Astrocyte of the spinal cord (primary cell): ENCODE results near the gene IARS1.

ENCODE experiments used
- DNase-seq: peaks from one replicate; pipeline ENCODE4 v3.0.0; 2011; ENCODE audit warnings: low read depth, low spot score
- H3K4me3 ChIP-seq: 2 replicates; pipeline ENCODE4 v1.5.1; 2011; ENCODE audit warnings: low read depth, mild to moderate bottlenecking, low read length, moderate library complexity
- in situ Hi-C: cut with HindIII; loops from 2 replicates; pipeline ENCODE4 v1.10.0; 2017; ENCODE audit warnings: low sequenced_read_pairs
- TF ChIP-seq, protein P1 (sequence below): IDR thresholded peaks from 2 replicates; pipeline ENCODE4 v1.5.1; 2012; ENCODE audit warnings: low read depth, mild to moderate bottlenecking, low read length, inconsistent platforms

IARS1 gene

DNA sequence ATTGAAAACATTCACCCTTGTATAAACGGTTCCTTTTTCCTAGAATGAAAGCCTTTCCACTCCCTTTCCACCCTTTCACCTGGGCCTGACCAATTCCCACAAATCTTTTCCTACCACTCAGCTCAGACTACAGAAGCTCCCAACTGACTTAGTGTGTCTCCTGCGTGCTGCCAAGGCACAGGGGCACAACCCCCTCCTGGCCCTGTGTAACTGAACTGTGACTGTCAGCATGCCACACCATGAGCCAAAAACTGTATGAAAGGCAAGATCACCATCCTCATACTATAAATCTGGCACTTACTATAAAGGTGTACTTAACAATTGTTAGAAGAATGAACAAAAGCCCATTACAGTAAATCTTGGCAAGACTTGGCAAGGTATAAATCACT is 20.1 kb upstream of the IARS1 start:
- in situ Hi-C loops: no loop called here
- no peak for DNase-seq
- TF ChIP-seq, protein P1, sequence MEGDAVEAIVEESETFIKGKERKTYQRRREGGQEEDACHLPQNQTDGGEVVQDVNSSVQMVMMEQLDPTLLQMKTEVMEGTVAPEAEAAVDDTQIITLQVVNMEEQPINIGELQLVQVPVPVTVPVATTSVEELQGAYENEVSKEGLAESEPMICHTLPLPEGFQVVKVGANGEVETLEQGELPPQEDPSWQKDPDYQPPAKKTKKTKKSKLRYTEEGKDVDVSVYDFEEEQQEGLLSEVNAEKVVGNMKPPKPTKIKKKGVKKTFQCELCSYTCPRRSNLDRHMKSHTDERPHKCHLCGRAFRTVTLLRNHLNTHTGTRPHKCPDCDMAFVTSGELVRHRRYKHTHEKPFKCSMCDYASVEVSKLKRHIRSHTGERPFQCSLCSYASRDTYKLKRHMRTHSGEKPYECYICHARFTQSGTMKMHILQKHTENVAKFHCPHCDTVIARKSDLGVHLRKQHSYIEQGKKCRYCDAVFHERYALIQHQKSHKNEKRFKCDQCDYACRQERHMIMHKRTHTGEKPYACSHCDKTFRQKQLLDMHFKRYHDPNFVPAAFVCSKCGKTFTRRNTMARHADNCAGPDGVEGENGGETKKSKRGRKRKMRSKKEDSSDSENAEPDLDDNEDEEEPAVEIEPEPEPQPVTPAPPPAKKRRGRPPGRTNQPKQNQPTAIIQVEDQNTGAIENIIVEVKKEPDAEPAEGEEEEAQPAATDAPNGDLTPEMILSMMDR: no peak
- no peak overlapping the region for H3K4me3 ChIP-seq

DNA sequence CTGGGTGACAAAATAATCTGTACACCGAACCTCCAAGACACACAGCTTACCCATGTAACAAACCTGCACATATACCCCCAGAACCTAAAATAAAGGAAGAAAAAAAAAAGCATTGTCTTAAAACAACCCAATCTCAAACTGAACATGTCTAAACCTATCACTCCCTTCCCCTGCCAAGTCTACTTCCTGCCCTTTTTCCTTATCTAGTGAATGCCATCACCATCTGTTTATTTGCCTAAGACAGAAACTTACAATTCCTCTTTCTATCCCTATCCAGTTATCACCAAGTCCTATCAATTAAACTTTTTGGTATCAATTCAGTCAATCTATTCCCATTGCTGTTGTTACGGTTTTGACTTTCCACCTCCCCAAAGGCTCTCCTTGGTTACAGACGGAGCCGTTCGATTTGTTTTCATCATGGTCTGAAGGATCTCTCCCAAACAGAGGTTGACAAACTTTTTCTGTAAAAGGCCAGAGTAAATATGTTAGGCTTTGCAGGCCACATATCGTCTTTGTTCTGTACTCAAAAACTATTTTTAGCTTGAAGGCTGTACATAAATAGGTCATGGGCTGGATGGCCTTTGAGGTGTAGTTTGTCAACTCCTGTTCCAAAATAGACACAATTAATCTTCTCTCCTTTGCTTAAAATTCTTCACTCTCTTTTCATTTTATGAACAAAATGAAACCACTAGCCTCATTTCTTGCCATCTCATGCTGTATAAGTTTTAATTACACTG is 19.6 kb upstream of the IARS1 start:
- TF ChIP-seq, protein P1: no peak
- H3K4me3 ChIP-seq: no peak overlapping the region
- DNase-seq: no peak
- in situ Hi-C loops: no loop called here

DNA sequence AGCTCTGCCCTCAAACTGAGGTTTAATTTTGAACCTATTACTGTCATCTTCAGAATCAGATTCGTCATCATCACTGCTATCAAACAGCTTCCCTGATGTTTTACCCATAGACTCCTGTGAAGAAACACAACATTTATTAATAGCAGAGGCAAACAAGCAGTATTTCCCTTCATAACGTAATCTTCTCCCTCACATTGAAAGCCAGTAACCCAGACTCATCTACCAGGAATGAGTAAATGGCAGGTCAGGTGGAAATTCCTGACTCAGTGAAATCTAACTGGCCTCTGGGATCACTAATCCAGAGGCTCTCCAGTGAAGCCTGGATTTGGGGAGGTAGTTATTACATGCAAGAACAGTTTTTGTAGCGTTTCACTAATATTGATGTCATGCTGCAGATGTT is 17.1 kb upstream of the IARS1 start:
- TF ChIP-seq, protein P1: no peak
- no peak for DNase-seq
- no peak overlapping the region for H3K4me3 ChIP-seq
- in situ Hi-C loops: no loop called here

DNA sequence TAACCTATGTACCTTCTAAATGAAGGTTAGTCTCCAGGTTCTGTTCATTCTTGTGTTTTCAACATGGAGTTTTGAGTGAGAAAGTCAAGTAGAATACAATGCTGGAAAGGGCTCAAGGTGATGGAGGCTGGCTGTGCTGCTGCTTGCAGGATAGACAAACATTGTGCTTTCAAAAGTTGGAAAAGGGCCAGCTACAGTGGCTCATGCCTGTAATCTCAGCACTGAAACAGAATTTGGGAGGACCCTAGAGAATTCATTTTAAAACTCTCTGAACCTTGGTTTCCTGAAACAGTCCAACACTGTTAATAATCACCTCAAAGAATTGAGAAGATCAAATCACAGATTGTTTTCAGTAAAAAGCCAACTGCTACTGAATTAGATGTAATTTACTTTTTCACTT is 15.4 kb upstream of the IARS1 start:
- in situ Hi-C loops: no loop called here
- no peak for DNase-seq
- H3K4me3 ChIP-seq: no peak overlapping the region
- TF ChIP-seq, protein P1: no peak

DNA sequence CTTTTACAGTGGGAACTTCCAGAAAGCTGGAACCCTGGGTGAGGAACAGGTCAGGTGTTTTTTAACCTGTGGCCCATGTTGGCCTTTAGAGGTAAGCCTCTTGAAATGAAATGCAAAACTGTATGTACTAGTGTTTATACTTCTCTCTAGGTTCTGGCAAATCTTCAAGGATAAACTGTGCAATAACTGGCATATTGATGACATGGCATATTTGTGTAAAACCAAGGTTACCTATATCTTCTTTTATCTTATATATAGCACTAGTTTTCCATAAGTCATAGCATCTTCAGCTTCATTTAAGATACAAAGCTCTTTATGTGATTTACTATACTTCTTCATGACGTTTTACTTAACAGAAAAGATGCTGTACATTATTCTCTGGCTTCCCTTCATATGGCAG is 7.4 kb upstream of the IARS1 start:
- TF ChIP-seq, protein P1: no peak
- DNase-seq: no peak
- in situ Hi-C loops: no loop called here

DNA sequence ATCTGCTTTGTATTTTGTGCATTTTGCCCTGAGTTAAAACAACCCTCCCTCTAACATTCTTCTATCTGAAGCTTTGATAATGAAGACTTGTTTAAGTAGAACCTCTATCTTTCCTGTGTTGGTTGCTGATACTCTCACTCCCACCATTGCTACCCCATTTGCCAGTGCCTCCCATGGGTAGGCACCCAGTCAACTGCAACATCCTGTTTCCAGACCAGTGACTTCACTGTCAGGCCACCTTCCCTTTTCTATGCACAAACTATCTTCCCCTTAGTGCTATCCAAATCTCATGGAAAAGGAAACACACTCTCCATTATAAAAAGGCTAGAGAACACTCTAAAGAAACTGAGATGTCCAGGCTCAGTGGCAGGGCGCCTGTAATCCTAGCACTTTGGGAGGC is 5.6 kb upstream of the IARS1 start:
- in situ Hi-C loops: no loop called here
- no peak for DNase-seq
- TF ChIP-seq, protein P1: no peak
- no peak overlapping the region for H3K4me3 ChIP-seq

More for the DNA sequence above, 7.4 kb upstream of the IARS1 start:
- no peak overlapping the region for H3K4me3 ChIP-seq

DNA sequence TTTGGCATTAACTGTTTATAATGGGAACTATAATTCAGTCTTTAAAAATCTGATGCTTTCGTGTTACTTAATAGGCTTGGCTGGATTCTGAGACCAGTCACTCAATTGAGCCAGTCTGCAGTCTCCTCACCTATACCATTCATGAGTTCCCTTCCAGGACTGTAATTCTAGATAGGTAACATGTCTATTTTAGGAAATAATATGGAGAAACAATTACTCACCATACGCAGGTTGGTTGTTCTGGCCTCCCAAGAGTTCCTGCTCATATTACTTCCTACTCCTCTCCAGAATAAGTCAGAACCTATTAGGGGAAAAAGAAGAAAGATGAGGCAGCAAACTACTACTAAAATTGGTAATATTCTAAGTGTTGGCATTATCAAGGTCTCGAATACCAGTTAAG is 4.5 kb upstream of the IARS1 start:
- TF ChIP-seq, protein P1: no peak
- no peak overlapping the region for H3K4me3 ChIP-seq
- in situ Hi-C loops: no loop called here
- no peak for DNase-seq
